Activated CD4-positive, CD25-positive, alpha-beta regulatory T cell (primary cell): Measurements from ENCODE around the gene VPS25.
"Not testable (repeated sequence)": the region's sequence is repeated elsewhere in the genome, so short reads cannot be mapped to it uniquely, and the experiment has no call there.

Experiments used
- DNase-seq, 4 experiments: peaks; one replicate each; lab custom pipeline; 2025; lab: John Stamatoyannopoulos, UW

The VPS25 gene

GRCh38 chr17:42773290-42774035 lies at the start of gene VPS25:
TSS of gene VPS25 (plus strand) at chr17:42773449. CDS start at chr17:42773476, 27 bp downstream.
- peak; percentile 34 to 60 (median 49) for DNase-seq

- no peak for DNase-seq
Observed at GRCh38 chr17:42723636-42724035, 49.6 kb upstream of the VPS25 start.

GRCh38 chr17:42725143-42725542 lies 48.1 kb upstream of the VPS25 start:
- no peak for DNase-seq

- DNase-seq, result no peak
Observed at GRCh38 chr17:42740699-42741098, 32.5 kb upstream of the VPS25 start.

GRCh38 chr17:42742916-42743315 lies 30.3 kb upstream of the VPS25 start:
- not testable (repeated sequence) for DNase-seq

GRCh38 chr17:42743595-42744282 lies 29.5 kb upstream of the VPS25 start:
- DNase-seq, result no peak

- peak; percentile 31 to 60 (median 44) for DNase-seq
Observed at GRCh38 chr17:42744283-42744805, 28.9 kb upstream of the VPS25 start.

- DNase-seq, result peak; percentile 82 to 86 (median 82)
Observed at GRCh38 chr17:42744806-42745617, 28.2 kb upstream of the VPS25 start, which contains the start of gene EZH1. TSS of gene EZH1 (minus strand) at chr17:42745040. CDS start at chr17:42728941, 16,099 bp downstream.

- no peak for DNase-seq
Observed at GRCh38 chr17:42748202-42748907, 24.9 kb upstream of the VPS25 start.

- DNase-seq, result no peak
Observed at GRCh38 chr17:42748908-42749798, 24.1 kb upstream of the VPS25 start.

- no peak for DNase-seq
Observed at GRCh38 chr17:42750739-42751344, 22.4 kb upstream of the VPS25 start.

- no peak for DNase-seq
Observed at GRCh38 chr17:42751628-42752027, 21.6 kb upstream of the VPS25 start.

- no peak for DNase-seq
Observed at GRCh38 chr17:42754782-42755181, 18.5 kb upstream of the VPS25 start.

GRCh38 chr17:42759982-42760651 lies 13.1 kb upstream of the VPS25 start:
- no peak for DNase-seq

- no peak for DNase-seq
Observed at GRCh38 chr17:42760652-42761581, 12.3 kb upstream of the VPS25 start, which contains the start of gene RAMP2. TSS of gene RAMP2 (plus strand) at chr17:42761227. CDS start at chr17:42761262, 35 bp downstream.

- no peak for DNase-seq
Observed at GRCh38 chr17:42761638-42762037, 11.6 kb upstream of the VPS25 start.

- DNase-seq, result no peak
Observed at GRCh38 chr17:42766124-42766523, 7.1 kb upstream of the VPS25 start.

GRCh38 chr17:42767512-42767911 lies 5.7 kb upstream of the VPS25 start:
- DNase-seq, result no peak
